Activated naive CD8-positive, alpha-beta T cell treated with anti-CD3 and anti-CD28 coated beads, Interleukin-2, amount 50 U/mL, for 24 hours (primary cell): ENCODE results near the gene KCNK1.

ENCODE experiments used
- ATAC-seq: fragments of 150-1000 bp; cut with Tn5 transposase; one replicate; pipeline ENCODE4 v1.10.0; 2021
- DNase-seq: peaks from one replicate; pipeline ENCODE4 v3.0.0; 2021
- H3K27ac Mint-ChIP-seq: one replicate; pipeline ENCODE4 v1.8.0; 2021; ENCODE audit warnings: mild to moderate bottlenecking, mixed read lengths
- H3K27me3 Mint-ChIP-seq: one replicate; pipeline ENCODE4 v1.8.0; 2021; ENCODE audit warnings: mixed read lengths
- H3K36me3 Mint-ChIP-seq: one replicate; pipeline ENCODE4 v1.8.0; 2021; ENCODE audit warnings: low read depth, mixed read lengths
- H3K4me1 Mint-ChIP-seq: one replicate; pipeline ENCODE4 v1.8.0; 2021; ENCODE audit warnings: mixed read lengths
- H3K4me3 Mint-ChIP-seq: one replicate; pipeline ENCODE4 v1.8.0; 2021; ENCODE audit warnings: mild to moderate bottlenecking, moderate library complexity, mixed read lengths
- H3K9me3 Mint-ChIP-seq: one replicate; pipeline ENCODE4 v1.8.0; 2021; ENCODE audit warnings: mixed read lengths

Gene KCNK1

DNA sequence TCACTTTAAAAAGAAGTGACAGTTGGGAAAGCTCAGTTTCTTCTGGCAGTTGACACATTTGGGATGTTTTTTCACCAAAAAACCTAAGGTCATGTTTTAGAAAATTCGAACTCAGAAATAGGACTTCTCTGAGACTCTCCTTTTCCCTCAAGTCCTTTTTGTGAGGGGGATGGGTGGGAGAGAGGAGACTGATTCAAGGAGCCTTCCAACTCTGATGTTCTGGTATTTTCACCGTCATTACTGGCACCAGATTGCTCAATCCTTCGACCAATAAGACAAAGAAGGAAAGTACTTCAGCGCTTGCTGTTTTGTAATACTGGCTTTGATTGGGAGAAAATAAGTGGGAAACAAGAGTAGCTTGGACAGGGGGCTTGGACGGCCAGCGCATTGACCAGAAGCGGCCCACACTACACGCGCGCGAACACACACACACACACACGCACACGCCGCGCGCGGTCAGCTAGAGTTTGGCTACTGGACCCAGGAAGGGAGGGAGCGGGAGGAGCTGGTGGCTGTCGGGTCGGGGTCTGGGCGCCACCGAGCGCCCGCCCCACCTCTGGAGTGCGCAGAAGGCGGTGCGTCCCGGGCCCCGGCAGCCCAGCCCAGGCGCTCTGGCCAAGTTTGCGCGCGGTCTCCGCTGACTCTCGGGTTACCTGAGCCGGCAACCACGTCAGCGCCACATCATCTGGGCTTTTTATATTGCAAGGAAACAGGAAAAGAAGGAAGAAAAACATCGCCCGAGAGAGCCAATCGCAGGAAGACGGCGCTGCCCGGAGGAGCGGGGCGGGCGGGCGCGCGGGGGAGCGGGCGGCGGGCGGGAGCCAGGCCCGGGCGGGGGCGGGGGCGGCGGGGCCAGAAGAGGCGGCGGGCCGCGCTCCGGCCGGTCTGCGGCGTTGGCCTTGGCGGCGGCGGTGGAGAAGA, at the start of gene KCNK1:
KCNK1 (plus strand) TSS at position 855 of the 921 bp plus-strand sequence; CDS start at position 921, 66 bp downstream.
- H3K9me3 Mint-ChIP-seq = no peaks in the 10 kb centered on the region
- ATAC-seq = no peak
- H3K4me3 Mint-ChIP-seq = peak within 1 kb of the TSS; percentile 48
- H3K36me3 Mint-ChIP-seq = no peaks in the 10 kb centered on the region
- no peaks in the 10 kb centered on the region for H3K4me1 Mint-ChIP-seq
- H3K27ac Mint-ChIP-seq = no peak within 1 kb of the TSS
- DNase-seq = no peak
- H3K27me3 Mint-ChIP-seq = peaks cover 59% of the 10 kb centered on the region

DNA sequence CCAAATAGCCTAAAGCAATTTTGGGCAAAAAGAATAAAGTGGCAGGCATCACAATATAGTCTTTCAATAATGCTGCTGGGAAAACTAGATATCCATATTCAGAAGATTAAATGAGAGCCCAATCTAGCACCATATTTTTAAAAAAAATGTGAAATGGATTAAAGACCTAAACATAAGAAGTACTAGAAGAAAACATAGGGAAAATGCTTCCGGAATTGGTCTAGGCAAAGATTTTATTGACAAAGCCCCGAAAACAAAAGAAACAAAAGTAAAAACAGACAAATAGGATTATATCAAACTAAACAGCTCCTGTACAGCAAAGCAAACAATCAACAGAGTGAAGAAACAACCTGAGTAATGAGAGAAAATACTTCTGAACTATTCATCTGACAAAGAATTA, 48.6 kb upstream of the KCNK1 start:
- peaks cover 27% of the 10 kb centered on the region for H3K9me3 Mint-ChIP-seq
- H3K36me3 Mint-ChIP-seq = no peaks in the 10 kb centered on the region
- ATAC-seq = no peak
- H3K27ac Mint-ChIP-seq = no peak overlapping the region
- no peak for DNase-seq
- no peaks in the 10 kb centered on the region for H3K27me3 Mint-ChIP-seq
- H3K4me3 Mint-ChIP-seq = no peak overlapping the region
- H3K4me1 Mint-ChIP-seq = no peaks in the 10 kb centered on the region

GRCh38 chr1:233566886-233567285, 47.0 kb upstream of the KCNK1 start:
- H3K4me3 Mint-ChIP-seq = no peak overlapping the region
- H3K27ac Mint-ChIP-seq = no peak overlapping the region
- no peaks in the 10 kb centered on the region for H3K4me1 Mint-ChIP-seq
- no peaks in the 10 kb centered on the region for H3K27me3 Mint-ChIP-seq
- peaks cover 22% of the 10 kb centered on the region for H3K9me3 Mint-ChIP-seq
- H3K36me3 Mint-ChIP-seq = no peaks in the 10 kb centered on the region
- ATAC-seq = no peak
- no peak for DNase-seq

DNA sequence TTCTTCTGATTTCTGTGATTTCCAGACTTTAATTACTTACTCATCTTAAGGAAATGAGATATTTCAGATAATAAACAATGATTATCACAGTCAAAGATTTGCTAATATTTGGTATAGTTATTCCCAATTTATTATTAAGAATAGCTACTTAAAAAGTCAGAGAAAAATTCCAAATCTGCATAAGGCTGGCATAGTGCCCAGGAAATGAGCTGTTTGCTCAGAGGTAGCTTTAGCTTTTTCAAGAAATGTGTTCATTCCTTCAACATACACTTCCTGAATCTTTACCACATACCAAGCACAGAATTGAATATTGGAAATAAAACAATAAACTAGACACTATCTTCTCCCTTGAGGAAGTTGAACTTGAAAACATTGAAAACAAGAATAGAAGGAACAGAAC, 44.3 kb upstream of the KCNK1 start:
- no peak overlapping the region for H3K27ac Mint-ChIP-seq
- ATAC-seq (no peak), DNase-seq (no peak)
- no peaks in the 10 kb centered on the region for H3K36me3 Mint-ChIP-seq
- no peak overlapping the region for H3K4me3 Mint-ChIP-seq
- H3K4me1 Mint-ChIP-seq = no peaks in the 10 kb centered on the region
- H3K9me3 Mint-ChIP-seq = peaks cover 12% of the 10 kb centered on the region
- H3K27me3 Mint-ChIP-seq = peaks cover 5% of the 10 kb centered on the region

DNA sequence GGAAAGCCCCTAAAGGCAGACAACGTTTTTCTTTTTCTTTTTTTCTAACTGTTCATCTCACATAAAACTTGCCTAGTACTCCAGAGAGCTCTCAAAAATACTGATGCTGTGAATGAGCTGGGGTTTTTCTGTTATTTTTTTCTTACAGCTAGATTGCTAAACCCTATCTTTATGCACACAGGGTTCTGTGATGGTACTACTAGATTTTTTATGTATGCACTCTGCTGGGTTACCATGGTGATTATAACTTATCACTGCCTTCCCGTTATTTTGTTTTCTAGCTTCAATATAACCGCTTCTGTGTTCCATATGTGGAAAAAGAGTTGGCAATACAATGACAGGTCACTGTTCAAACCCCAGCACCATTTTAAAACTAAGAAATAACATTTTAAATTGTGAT, 43.7 kb upstream of the KCNK1 start:
- DNase-seq (no peak), ATAC-seq (no peak)
- H3K4me1 Mint-ChIP-seq = no peaks in the 10 kb centered on the region
- H3K27ac Mint-ChIP-seq = no peak overlapping the region
- H3K4me3 Mint-ChIP-seq = no peak overlapping the region
- H3K36me3 Mint-ChIP-seq = no peaks in the 10 kb centered on the region
- H3K27me3 Mint-ChIP-seq = peaks cover 5% of the 10 kb centered on the region
- H3K9me3 Mint-ChIP-seq = peaks cover 11% of the 10 kb centered on the region

- H3K4me1 Mint-ChIP-seq = no peaks in the 10 kb centered on the region
- no peak overlapping the region for H3K27ac Mint-ChIP-seq
- DNase-seq (no peak), ATAC-seq (no peak)
- H3K4me3 Mint-ChIP-seq = no peak overlapping the region
- peaks cover 7% of the 10 kb centered on the region for H3K9me3 Mint-ChIP-seq
- no peaks in the 10 kb centered on the region for H3K36me3 Mint-ChIP-seq
- H3K27me3 Mint-ChIP-seq = peaks cover 5% of the 10 kb centered on the region
Observed at GRCh38 chr1:233570706-233571105, 43.2 kb upstream of the KCNK1 start.

DNA sequence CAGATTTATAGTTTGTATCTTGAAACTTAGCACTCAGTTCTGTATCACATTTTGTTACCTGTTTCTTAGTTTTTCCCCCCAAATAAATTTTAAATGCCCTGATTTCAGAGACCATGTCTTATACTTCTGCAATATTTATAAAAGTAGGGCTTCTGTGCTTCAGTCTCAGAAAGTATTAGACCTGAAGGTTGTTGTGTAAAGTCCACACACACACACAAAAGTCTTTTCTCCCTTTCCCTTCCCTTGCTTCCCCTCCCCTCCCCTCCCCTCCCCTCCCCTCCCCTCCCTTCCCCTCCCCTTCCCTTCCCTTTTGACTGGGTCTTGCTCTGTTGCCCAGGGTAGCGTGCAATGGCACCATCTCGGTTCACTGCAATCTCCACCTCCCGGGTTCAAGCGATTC, 41.0 kb upstream of the KCNK1 start:
- peaks cover 5% of the 10 kb centered on the region for H3K27me3 Mint-ChIP-seq
- H3K4me3 Mint-ChIP-seq = no peak overlapping the region
- H3K9me3 Mint-ChIP-seq = no peaks in the 10 kb centered on the region
- ATAC-seq = no peak
- DNase-seq = no peak
- no peak overlapping the region for H3K27ac Mint-ChIP-seq
- H3K36me3 Mint-ChIP-seq = no peaks in the 10 kb centered on the region
- H3K4me1 Mint-ChIP-seq = no peaks in the 10 kb centered on the region

GRCh38 chr1:233575450-233575849, 38.5 kb upstream of the KCNK1 start:
- no peak overlapping the region for H3K4me3 Mint-ChIP-seq
- peaks cover 5% of the 10 kb centered on the region for H3K27me3 Mint-ChIP-seq
- no peak overlapping the region for H3K27ac Mint-ChIP-seq

DNA sequence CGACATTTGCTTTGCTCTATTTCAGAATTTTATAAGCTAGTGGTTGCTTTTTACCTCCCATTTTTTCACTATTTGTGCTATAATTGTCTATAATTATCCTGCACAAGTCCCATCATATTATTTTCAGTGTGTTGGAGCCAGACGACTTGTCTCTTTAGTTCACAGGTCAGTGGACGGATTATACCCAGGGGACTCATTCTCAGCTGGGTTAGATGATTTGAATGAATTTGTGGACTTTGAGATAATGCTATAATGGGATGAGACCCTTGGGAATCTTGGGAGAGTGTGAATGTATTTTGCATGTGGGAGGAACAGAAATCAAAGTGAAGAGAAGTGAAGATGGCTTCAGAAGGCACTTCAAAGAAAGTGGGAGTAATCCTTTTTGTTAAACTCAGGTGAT, 31.5 kb upstream of the KCNK1 start:
- Mint-ChIP-seq H3K9me3 (peaks cover 17% of the 10 kb centered on the region), H3K27me3 (peaks cover 15% of the 10 kb centered on the region), H3K36me3 (no peaks in the 10 kb centered on the region), H3K4me3 (no peak overlapping the region), H3K4me1 (no peaks in the 10 kb centered on the region), H3K27ac (no peak overlapping the region)
- no peak for ATAC-seq
- no peak for DNase-seq

More at GRCh38 chr1:233575450-233575849, 38.5 kb upstream of the KCNK1 start:
- Mint-ChIP-seq H3K4me1 (no peaks in the 10 kb centered on the region), H3K9me3 (peaks cover 8% of the 10 kb centered on the region), H3K36me3 (no peaks in the 10 kb centered on the region)
- ATAC-seq (no peak), DNase-seq (no peak)

- Mint-ChIP-seq H3K4me1 (no peaks in the 10 kb centered on the region), H3K27me3 (peaks cover 16% of the 10 kb centered on the region), H3K9me3 (peaks cover 14% of the 10 kb centered on the region), H3K27ac (no peak overlapping the region), H3K4me3 (no peak overlapping the region), H3K36me3 (no peaks in the 10 kb centered on the region)
- DNase-seq (no peak), ATAC-seq (no peak)
Observed at GRCh38 chr1:233584376-233584775, 29.5 kb upstream of the KCNK1 start.

DNA sequence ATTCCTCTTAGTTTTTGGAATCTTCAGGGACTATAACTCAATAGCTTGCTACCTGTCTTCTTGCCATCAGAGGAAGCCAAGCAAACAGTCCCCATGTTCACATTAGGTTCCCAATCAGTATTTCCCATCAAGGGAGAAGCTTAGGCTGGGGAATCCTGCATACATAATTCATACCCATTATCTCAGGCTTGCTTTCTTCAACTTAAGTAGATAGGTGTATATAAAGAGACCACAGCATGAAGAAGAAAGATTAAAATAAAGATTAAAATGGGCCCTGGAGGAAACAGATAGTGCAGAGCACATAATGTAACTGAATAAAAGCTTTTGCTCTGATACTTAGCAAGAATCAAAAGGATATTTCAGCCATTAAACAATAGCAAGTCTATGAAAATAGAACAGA, 29.0 kb upstream of the KCNK1 start:
- DNase-seq = no peak

DNA sequence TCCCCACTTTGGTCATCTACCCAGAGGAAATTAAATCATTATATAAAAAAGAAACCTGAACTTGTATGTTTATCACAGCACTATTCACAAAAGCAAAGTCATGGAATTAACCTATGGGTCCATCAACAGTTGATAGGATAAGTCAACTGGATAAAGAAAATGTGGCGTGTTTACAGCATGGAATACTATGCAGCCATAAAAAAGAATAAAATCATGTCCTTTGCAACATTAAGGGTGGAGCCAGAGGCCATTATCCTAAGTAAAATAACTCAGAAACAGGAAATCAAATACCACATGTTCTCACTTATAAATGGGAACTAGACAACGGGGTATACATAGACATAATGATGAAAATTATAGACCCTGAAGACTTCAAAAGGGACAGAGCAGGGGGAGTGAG, 27.6 kb upstream of the KCNK1 start:
- no peaks in the 10 kb centered on the region for H3K36me3 Mint-ChIP-seq
- H3K4me1 Mint-ChIP-seq = no peaks in the 10 kb centered on the region
- H3K9me3 Mint-ChIP-seq = peaks cover 4% of the 10 kb centered on the region
- DNase-seq (no peak), ATAC-seq (no peak)
- no peak overlapping the region for H3K4me3 Mint-ChIP-seq
- no peak overlapping the region for H3K27ac Mint-ChIP-seq
- peaks cover 16% of the 10 kb centered on the region for H3K27me3 Mint-ChIP-seq

More for the DNA sequence above, 29.0 kb upstream of the KCNK1 start:
- Mint-ChIP-seq H3K27ac (no peak overlapping the region), H3K27me3 (peaks cover 16% of the 10 kb centered on the region), H3K4me1 (no peaks in the 10 kb centered on the region), H3K36me3 (no peaks in the 10 kb centered on the region), H3K4me3 (no peak overlapping the region), H3K9me3 (peaks cover 11% of the 10 kb centered on the region)
- ATAC-seq = no peak

GRCh38 chr1:233587196-233587595, 26.7 kb upstream of the KCNK1 start:
- H3K36me3 Mint-ChIP-seq = no peaks in the 10 kb centered on the region
- no peak for DNase-seq
- no peak for ATAC-seq
- H3K4me3 Mint-ChIP-seq = no peak overlapping the region
- H3K9me3 Mint-ChIP-seq = peaks cover 4% of the 10 kb centered on the region
- H3K27ac Mint-ChIP-seq = no peak overlapping the region
- H3K4me1 Mint-ChIP-seq = no peaks in the 10 kb centered on the region
- peaks cover 16% of the 10 kb centered on the region for H3K27me3 Mint-ChIP-seq

GRCh38 chr1:233587958-233588799, 25.7 kb upstream of the KCNK1 start:
- Mint-ChIP-seq H3K27me3 (peaks cover 12% of the 10 kb centered on the region), H3K9me3 (peaks cover 4% of the 10 kb centered on the region), H3K4me1 (no peaks in the 10 kb centered on the region), H3K36me3 (no peaks in the 10 kb centered on the region), H3K4me3 (no peak overlapping the region), H3K27ac (no peak overlapping the region)
- DNase-seq (no peak), ATAC-seq (no peak)

DNA sequence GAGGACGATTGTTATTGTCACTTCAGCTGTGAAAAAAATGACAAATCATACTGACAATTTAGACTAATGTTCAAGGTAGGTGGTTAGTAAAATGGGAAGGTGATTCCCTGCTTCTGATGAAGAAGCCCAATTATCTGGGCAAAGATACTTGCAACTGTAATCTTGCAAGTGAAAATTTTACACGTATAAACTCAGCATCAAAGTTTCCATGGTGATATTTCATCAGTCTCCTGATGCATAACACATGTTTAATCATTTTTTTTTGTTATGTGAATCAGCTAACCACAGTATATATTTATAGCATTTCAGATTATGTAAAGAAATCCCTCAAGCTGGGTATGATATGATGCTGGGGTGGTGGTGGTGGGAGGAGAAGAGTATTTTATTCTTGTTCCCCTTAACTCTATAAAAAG, 16.4 kb upstream of the KCNK1 start:
- DNase-seq = no peak
- peaks cover 12% of the 10 kb centered on the region for H3K27me3 Mint-ChIP-seq
- no peaks in the 10 kb centered on the region for H3K36me3 Mint-ChIP-seq
- peaks cover 15% of the 10 kb centered on the region for H3K4me1 Mint-ChIP-seq
- peak; percentile 56 for ATAC-seq
- peaks cover 6% of the 10 kb centered on the region for H3K9me3 Mint-ChIP-seq
- H3K4me3 Mint-ChIP-seq = no peak overlapping the region
- H3K27ac Mint-ChIP-seq = no peak overlapping the region
